NCI-H146 (cell line): ENCODE measurements around the gene ARID4B.

Source experiments
- DNase-seq: peaks from one replicate; lab custom pipeline; 2025; lab: John Stamatoyannopoulos, UW

The ARID4B gene

DNA sequence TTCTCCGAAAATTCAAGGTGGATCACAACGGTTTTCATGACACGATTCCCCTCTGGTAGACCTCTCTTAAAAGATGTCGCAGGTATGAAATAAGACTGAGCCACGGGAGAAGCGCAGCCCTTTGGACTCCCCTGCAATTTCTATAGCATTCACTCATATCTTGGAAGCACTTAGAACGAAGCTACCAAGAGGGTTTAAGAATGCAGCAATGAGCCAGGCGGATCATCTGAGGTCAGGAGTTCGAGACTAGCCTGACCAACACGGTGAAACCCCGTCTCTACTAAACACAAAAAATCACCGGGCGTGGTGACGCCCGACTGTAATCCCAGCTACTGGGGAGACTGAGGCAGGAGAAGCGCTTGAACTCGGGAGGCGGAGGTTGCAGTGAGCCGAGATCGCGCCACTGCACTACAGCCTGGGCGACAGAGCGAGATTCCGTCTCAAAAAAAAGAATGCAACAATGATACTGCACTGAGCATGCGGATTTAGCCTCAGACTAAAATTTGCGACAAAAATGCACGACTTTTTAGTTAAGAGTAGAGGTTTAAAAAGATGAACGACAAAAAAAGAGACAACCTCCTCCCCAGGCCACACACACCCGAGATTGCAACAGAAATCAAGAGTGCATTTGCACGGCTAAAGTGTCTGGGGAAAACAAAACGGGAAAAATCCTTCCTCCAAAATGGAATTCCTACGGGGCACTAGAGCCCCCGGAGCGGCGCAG is 200.1 kb downstream of the ARID4B start:
- DNase-seq, result no peak

DNA sequence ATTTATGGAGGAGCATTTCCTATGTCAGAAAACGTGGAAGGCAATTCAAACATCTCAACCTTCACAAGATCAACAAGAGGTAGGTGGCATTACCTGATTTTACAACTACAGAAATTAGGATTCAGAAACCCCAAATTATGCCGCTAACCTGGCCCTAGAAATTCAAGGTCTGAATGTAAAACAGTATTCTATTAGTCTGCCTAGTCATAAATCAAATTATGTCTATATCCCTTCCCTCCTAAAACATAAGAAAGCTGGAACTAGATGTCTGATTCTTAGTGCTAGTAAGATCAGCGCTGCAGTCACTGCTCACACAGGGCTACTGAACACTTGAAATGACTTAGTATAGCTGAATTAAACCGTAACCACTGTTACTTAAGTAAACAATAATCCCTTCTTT is 200.8 kb downstream of the ARID4B start:
- DNase-seq, result no peak

DNA sequence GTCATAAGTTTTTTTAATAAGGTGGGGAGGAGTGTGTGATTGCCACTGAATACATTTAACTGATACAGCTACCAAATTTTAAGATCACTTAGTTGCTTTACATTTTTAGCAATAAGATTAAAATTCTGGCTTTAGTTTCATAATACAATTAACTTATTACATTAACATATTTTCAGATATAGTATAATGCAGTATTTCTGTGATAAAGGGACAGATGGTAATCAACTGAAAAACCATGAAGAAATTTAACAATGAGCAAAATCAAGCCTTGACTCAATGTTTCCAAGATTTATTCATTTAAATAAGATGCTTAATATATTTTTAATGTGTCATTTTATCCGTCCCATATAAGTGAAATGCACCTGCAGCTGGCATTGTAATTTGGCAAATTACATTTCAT is 203.3 kb downstream of the ARID4B start:
- no peak for DNase-seq

DNA sequence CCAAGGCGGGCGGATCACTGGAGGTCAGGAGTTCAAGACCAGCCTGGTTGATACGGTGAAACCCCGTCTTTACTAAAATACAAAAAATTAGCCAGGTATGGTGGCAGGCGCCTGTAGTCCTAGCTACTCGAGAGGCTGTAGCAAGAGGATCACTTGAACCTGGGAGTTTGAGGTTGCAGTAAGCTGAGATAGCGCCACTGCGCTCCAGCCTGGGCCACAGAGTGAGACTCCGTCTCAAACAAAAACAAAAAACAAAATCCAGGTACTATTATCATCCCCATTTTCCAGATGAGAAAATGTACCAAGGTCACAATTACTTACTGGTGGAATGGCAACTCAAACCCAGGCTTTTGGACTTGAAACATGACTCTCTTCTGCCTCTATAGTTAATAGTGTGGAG is 203.9 kb downstream of the ARID4B start:
- no peak for DNase-seq

DNA sequence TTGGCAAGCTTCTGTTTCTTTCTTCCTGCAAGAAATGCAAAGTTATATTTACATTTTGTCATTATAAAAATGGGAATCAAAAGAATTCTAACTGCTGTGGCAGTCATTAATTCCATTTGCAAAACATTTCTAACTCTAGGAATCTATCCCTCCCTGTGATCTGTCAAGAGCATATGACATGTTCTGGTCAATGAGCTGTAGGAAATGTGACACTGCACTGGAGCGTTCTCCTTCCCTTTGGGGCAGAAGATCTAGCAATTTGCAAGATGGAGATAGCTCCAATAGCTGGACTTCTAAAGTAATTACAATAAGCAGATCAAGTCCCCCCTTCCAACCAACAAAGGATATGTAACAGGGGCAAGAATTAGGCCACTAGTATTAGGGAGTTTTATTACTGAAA is 205.6 kb downstream of the ARID4B start:
- no peak for DNase-seq
